ENCODE results near the gene USP40.

Gene USP40

GRCh38 chr2:233458826-233459225 lies 107.8 kb downstream of the USP40 start:
- no peak for DNase-seq (ENCODE audit: low read depth in 2 of 2)

- no peak for DNase-seq (ENCODE audit: low read depth in 2 of 2)
Measured at GRCh38 chr2:233458031-233458610, 108.5 kb downstream of the USP40 start.

- no peak for DNase-seq (ENCODE audit: low read depth in 2 of 2)
Measured at GRCh38 chr2:233457356-233457755, 109.2 kb downstream of the USP40 start.

GRCh38 chr2:233456934-233457333 lies 109.6 kb downstream of the USP40 start:
- DNase-seq (ENCODE audit: low read depth in 2 of 2), result no peak

GRCh38 chr2:233456111-233456510 lies 110.5 kb downstream of the USP40 start:
- DNase-seq (ENCODE audit: low read depth in 2 of 2), result no peak

- DNase-seq (ENCODE audit: low read depth in 2 of 2), result no peak
Measured at GRCh38 chr2:233455491-233455890, 111.1 kb downstream of the USP40 start.

GRCh38 chr2:233455006-233455405 lies 111.6 kb downstream of the USP40 start:
- no peak for DNase-seq (ENCODE audit: low read depth in 2 of 2)

GRCh38 chr2:233453916-233454315 lies 112.7 kb downstream of the USP40 start:
- no peak for DNase-seq (ENCODE audit: low read depth in 2 of 2)

- DNase-seq (ENCODE audit: low read depth in 2 of 2), result no peak
Measured at GRCh38 chr2:233453111-233453915, 113.3 kb downstream of the USP40 start.

- no peak for DNase-seq (ENCODE audit: low read depth in 2 of 2)
Measured at GRCh38 chr2:233451950-233452349, 114.6 kb downstream of the USP40 start.

- no peak for DNase-seq (ENCODE audit: low read depth in 2 of 2)
Measured at GRCh38 chr2:233450864-233451575, 115.6 kb downstream of the USP40 start.

GRCh38 chr2:233449921-233450863 lies 116.4 kb downstream of the USP40 start:
- DNase-seq (ENCODE audit: low read depth in 2 of 2), result no peak

- DNase-seq (ENCODE audit: low read depth in 2 of 2), result no peak
Measured at GRCh38 chr2:233449081-233449901, 117.3 kb downstream of the USP40 start.

- DNase-seq (ENCODE audit: low read depth in 2 of 2), result no peak
Measured at GRCh38 chr2:233448575-233448974, 118.0 kb downstream of the USP40 start.

GRCh38 chr2:233448220-233448559 lies 118.4 kb downstream of the USP40 start:
- DNase-seq (ENCODE audit: low read depth in 2 of 2), result no peak

- DNase-seq (ENCODE audit: low read depth in 2 of 2), result no peak
Measured at GRCh38 chr2:233447506-233448219, 118.9 kb downstream of the USP40 start.

- no peak for DNase-seq (ENCODE audit: low read depth in 2 of 2)
Measured at GRCh38 chr2:233446606-233447305, 119.8 kb downstream of the USP40 start.

- no peak for DNase-seq (ENCODE audit: low read depth in 2 of 2)
Measured at GRCh38 chr2:233446121-233446520, 120.5 kb downstream of the USP40 start.

GRCh38 chr2:233445152-233445830 lies 121.3 kb downstream of the USP40 start:
- no peak for DNase-seq (ENCODE audit: low read depth in 2 of 2)
